GM18873 (cell line): ENCODE data around the gene SLC45A3.
"Not testable (repeated sequence)": the region's sequence is repeated elsewhere in the genome, so short reads cannot be mapped to it uniquely, and the experiment has no call there.

ENCODE experiments used
- ATAC-seq: cut with Tn5 transposase; IDR thresholded peaks from one replicate; pipeline ENCODE4 v1.9.1; 2021; ENCODE audit warnings: mild to moderate bottlenecking, moderate library complexity, moderate number of reproducible peaks; ENCODE audit not compliant: unreplicated experiment, low FRiP score

SLC45A3 gene, protein sequence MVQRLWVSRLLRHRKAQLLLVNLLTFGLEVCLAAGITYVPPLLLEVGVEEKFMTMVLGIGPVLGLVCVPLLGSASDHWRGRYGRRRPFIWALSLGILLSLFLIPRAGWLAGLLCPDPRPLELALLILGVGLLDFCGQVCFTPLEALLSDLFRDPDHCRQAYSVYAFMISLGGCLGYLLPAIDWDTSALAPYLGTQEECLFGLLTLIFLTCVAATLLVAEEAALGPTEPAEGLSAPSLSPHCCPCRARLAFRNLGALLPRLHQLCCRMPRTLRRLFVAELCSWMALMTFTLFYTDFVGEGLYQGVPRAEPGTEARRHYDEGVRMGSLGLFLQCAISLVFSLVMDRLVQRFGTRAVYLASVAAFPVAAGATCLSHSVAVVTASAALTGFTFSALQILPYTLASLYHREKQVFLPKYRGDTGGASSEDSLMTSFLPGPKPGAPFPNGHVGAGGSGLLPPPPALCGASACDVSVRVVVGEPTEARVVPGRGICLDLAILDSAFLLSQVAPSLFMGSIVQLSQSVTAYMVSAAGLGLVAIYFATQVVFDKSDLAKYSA

DNA sequence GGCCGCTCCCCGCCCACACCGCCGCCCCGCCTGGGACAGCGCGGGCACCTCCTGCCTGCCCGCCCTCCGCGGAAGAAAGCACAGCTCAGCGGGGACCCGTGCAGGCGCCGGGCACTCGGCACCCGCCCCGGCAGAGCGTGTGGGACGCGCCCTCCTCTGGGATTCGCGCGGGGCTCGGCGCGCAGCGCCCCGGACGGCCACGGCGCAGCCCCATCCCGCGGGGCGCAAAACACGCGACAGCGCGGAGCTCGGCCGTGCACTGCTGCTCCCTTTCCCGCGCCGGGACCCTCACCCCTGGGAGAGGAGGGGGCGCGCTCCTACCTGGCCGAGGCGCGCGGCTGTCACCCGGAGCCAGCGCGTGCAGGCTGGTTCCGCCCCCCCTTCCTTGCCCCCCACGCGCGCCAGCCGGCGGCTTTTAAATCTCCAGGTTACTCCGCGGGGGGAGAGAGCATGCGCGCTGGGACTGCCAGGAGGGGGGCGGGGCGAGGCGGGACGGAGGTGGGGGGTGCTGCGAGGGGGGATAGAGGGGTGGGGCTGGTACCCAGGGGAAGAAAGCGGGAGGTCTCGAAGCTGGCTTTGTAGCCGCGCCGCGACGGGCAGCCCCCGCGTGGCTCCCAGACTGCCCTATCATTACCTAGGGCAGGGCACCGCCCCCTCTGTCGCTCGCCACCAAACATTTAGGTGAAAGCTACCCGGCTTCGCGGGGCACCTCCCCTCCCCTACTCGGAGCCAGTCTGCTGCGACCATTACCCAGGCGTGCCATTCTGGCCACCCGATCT is at the start of gene SLC45A3:
Gene SLC45A3 (minus strand): TSS at position 437 of the 779 bp plus-strand sequence. CDS start 15,853 bp downstream, outside the sequence.
- no peak for ATAC-seq

DNA sequence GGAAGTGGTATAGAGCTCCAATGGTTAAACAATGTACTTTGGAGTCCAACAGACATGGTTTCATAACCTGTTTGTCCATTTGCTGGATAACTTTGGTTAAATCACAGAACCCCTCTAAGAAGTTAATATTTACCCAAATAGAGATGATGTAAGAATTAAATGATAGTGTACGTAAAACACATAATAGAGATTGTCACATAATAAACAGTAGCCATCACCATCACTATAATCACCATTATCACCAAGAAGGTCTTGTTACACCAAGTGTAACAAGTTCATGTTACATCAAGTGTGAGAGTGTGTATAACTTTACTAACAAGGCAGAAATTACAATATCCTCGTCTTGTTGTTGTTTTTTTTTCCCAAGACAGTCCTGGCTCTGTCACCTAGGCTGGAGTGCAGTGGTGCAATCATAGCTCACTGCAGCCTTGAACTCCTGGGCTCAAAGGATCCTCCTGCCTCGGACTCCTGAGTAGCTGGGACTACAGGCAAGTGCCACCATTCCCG is 46.4 kb upstream of the SLC45A3 start:
- ATAC-seq = no peak

DNA sequence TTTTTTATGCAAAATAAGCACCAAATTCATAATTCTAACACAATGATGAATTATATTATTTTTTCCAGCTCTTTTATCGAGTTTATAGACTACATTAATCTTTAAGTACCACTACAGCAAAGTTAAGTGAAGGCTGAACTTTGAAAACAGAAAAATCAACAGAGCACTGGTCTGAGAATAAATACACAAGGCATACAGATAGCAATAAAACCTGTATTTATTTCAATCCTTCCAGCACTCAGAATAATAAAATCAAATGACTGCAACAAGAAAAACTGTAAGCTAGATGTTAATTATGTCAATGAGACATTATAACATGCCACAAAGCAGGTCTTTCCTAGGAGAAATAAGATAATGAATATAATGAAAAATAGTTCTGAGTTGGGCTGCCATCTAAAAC is 45.2 kb upstream of the SLC45A3 start:
- no peak for ATAC-seq

DNA sequence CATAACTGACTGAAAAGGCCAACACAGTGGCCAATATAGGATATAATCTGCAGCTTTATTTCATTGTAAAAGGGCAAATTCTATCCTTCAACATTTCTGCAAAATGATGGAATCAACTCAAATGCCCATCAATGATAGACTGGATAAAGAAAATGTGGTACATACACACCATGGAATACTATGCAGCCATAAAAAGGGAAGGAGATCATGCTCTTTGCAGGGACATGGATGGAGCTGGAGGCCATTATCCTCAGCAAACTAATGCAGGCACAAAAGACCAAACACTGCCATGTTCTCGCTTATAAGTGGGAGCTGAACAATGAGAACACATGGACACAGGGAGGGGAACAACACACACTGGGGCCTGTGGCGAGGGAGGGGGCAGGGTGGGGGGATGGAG is 40.4 kb upstream of the SLC45A3 start:
- not testable (repeated sequence) for ATAC-seq

DNA sequence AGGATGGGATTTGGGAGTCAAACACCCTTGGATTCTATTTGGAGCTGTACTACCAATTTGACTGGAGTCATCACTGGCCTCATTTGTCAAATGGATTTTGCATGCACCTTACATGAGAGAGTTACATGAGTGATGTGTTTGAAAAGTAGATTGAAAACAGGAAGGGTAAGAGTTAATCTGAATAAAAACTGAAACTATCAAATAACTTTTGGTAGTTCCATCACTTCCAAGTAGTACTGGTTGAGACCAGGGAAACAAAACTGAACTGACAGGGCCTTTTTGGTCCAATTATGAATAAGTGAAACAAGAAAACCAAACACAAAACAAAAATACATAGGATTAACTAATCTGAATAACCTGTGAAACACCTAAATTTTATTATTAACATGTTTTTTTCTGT is 39.5 kb upstream of the SLC45A3 start:
- ATAC-seq = no peak

DNA sequence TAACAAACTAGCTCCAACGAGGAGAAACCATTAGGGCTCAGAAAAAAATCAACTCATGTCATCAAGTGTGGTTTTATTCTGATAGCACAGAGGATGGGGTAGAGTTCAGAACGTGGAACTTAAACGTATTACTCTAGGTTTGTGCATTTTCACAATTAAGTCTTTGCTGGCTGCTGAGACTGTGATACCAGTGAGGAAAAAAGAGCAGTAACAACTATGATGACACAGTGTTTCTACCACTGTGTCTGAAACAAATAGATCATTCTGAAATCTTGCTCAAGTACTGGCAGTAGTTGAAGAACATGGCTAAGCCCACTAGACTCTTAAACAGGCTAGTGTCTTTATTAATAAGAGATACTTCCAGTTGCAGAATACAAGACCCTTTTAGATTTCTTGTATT is 38.7 kb upstream of the SLC45A3 start:
- ATAC-seq = no peak

DNA sequence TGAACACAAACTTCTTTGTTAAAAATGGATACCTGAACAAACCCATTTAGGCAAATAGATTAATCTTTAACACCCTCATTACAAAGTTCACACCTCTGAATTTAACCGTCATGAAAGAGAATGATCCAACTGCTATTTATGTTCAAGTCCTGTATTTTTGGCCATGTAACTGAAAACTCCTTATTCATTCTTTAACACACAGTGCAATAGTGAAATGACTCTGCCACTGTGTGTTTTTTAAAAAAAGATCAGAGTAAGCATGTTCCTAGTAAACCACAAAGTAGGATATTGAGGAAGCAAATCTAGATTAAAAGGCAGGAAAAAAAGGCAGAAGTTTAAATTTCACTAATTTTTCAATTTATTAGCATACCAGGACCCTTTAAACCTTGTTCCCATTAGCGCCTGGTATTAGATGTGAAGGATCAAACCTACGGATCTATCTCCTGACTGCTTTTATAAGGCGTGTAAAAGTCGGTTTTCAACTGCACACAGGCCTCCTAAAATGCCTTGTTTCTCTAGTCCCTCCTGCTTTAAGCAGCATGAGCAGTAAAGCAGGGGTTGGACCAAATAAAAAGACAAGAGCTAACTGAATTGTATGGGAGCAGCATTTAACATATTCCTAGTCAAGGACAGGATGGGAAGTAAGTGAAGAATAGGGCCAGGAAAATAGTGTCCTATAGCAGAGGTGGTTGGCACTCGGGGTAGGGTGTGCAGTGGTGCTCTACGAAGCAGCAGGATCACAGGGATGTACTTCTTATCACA is 36.2 kb upstream of the SLC45A3 start:
- no peak for ATAC-seq

DNA sequence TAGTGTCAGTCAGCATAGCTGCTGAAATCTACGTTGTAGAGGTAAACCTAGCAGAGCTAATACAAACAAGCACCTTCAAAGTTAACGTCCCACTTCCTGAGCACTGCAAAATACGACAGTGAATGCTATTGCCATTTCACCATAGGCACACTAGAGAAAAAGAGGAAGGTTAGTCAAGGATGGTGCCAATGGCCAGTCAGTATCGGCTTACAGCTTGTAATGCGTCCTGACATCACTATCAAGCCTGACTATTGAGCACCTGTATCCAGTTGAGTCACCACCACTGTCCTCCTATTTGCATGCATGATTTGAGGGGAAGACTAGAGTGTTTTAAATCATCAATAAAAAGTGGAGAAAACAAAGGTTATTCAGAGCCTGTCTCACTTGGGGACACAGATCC is 35.3 kb upstream of the SLC45A3 start:
- ATAC-seq = no peak

DNA sequence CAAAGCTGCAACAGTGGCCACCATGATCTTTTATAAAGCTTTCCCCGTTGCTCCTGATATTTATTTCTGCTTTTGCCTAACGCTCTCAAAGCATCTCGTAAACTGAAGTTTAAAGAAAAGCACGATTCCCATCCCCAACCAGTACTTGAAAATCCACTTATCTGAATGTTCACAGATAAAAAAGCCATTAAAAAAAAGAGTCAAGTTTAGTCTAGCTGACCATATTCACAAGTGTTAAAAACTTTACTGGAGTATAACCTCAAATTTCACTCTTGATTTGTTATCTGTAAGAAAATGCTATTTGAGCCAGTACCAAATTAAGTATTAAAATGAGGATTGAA is 34.6 kb upstream of the SLC45A3 start:
- no peak for ATAC-seq

DNA sequence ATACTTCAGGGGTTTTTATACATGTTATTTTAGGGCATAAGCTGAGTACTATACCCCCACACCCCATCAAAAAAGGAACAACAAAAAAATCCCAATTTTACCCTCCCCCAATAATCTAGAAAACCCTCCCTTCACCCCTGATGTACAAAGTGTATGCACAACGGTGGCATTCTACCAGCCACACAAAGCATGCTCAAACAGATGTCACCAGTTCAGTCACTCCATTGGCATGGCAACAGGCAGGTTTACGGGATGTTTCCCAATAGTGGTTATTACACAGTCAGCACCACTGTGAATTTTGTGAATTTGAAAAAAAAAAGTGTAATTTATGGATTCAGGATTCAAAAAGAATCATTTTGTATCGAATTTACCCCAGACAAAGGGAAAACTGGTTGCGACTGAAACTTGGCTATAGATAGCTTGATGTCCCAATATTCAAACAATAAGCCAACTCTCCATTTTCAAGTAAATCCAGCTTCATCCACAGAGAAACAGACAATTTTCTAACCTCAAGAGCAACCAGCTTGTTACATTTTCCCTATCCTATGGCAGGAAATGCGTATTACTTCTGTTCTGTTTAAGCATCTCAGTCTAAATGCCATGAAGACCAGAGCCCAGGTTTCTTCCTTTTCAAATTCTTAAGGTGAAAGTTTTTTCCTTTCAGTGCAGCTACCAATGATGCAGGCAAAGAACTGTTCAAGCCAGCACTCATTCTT is 34.0 kb upstream of the SLC45A3 start:
- ATAC-seq = no peak

DNA sequence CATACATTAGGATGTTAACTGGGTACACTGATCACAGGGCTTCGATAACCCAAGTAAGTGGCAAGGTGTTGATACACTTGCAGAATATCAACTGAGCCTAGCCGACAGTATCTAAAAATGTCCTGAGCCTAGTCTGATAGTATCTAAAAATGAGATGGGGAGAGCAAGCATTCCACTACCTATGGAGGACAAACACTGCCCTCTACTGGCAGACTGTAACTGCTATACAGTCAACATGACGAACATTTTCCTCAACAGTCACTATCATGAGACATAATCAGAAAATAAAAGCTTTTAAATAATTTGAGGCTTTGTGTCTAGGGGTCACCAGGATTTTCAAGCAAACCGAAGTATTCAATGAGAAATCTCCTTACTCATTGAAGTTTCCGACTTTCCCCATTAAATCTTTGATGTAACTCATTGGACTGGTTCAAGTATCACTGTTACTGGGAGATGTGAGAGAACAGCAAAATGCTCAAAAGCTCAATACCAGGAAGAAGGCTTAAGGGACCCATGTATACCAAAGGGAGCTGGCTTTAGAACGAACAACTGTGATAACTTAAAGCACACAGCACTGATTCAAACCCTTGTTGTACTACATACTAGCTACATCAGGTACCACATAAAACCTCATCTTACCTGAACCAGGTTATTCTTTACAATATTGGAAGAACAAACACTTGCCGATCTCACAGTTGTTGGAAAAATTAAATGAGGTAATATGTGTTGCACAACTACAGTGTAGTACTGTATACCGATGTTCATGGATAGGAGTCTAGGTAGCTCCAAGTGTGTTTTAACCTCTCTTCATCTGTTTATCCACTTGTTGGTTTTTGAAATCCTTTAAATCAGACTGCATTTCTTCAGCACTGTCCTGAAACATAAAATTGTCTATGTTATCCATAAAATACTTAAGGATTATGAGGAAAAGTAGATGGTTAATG is 31.1 kb upstream of the SLC45A3 start:
- peak; percentile 62 for ATAC-seq

DNA sequence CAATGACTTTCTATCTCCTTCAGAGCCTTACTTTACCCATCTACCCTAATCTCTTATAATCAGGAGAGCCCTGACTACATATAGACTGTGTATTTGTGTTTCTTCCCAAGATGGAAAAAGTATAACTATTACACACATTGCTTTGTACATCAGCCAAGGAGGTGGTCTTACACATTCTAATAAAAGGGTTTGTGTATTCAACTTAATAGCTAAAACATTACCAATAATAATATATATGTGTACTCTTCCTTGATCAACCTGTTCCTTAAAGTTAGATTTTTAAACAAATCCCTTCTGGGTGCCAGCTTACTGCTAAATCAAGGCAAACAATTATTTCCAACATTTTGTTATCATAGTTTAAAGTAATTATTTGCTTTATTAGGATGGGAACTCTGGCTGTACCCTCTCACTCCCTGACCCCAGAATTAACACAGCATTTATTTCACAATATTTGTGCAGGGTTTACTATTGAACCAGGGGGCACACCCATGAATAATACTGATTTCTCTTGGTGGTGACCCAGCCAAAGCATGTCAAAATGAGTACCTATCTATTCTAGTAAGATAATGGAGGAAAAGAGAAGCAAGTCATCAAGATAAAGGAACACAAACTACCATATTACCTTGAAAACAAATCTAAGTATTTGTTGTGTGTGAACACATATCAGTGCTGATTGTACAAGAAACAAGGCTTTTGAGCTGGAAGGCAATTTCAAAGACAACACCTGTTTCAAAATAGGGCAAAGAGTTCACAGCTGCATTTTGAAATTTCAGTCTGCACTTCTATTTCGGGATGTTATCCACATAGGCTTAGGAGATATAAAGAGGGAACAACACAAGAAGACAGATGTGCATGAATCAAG is 30.1 kb upstream of the SLC45A3 start:
- no peak for ATAC-seq

DNA sequence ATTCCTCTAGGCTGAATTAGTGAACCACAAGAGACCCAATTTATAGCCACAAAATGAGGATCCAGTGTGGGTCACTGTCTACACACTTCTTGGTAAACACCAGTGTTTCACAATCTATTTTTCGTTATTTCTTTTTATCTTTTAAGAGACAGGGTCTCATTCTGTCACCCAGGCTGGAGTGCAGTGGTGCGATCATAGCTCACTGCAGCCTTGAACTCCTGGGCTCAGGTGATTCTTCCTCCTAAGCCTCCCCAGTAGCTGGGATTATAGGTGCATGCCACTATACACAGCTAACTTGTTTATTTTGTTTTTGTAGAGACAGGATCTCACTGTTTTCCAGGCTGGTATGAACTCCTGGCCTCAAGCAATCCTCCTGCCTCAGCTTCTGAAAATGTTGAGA is 29.3 kb upstream of the SLC45A3 start:
- no peak for ATAC-seq

DNA sequence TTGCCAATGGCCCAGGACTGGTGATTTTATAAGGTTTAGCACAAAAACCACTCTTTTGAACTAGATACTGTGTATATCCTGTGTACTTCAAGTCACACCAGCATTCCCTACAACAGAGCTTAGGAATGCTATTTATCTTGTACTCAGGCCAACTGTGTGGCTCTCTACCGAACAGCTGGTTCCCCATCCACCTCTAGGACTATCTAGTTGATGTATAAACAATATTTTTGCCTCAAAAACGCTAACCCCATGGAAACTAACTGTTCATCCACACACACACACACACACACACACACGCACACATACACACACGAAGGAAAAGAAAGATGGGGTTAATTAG is 28.7 kb upstream of the SLC45A3 start:
- ATAC-seq = no peak

DNA sequence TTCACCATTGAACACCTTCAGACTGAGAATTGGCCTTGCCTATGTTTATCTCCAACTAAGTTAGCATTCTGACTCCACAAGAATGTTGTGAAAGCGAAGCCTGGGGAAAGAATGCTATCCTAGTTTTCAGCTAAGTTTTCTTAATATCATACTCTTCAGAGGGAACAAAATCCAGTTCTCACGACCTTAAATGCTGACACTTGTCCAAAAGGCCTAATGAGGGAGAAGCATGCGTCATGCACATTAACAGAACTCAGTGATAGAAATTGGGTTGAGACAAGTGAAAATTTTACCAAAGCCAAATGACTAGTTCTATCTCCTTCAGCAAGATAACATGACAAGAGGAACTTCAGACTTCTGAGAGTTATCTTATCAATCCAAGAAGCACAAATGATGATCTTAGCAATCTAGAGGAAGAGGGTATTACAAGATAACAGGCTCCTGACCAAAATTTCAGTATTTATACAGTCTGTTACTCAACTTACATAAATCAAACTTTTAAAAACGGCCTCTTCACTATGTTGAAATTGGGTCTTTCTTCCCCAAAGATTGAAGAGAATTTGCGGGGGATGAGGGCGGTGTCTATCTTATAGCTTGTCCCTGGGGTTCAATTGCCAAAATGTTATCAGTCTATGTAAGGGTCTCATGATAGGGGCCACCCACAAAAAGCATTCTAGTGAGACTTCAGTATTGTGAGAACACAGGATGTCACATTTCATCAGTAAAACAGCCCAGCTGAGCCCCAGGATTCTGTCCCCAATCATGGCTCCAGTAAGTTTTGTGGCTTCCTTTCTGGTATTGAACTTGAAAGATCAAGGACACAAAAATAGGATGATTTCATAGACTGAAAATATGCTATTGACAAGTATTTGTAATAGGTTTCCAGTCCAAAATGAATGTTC is 26.5 kb upstream of the SLC45A3 start:
- no peak for ATAC-seq

DNA sequence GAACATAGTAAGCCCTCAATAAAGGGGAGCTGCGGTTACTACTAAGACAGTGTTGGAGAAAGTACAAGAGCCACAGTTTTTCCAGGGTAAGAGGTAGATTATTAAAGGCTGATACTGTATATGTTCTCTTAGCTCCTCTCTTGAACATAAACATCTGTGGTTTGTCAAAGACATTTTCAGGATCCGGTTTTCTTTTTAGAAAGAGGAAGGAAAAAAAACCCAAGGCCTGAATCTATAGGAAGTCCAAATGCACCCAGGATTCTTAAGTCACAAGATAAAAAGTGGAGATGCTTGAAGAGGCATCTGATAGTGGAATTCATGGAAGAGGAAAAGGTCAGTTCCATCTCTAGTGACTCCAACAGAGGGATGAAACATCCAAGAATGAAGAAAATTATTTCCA is 24.6 kb upstream of the SLC45A3 start:
- no peak for ATAC-seq

DNA sequence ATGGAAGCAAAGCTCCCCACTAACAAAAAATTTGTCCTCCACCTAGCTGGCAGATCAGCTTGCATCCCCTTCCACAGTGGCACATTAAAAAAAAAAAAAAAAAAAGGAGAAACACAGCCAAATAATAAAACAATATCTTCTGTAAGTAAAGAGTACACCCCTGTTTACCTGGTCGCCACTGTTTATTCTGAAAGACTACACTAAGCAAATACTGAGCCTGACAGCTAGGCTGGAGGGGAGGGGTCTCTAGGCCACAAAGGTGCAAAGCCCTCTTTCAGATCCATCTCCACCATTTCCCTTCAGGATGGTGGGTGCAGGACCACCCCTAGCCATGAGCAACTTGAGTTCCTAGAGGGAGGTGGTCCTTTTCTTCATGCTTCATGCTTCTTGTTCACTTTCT is 22.8 kb upstream of the SLC45A3 start:
- ATAC-seq = no peak
